T follicular helper cell (primary cell): Measurements from ENCODE around the gene ARHGDIA.

Source experiments
- DNase-seq: peaks from one replicate; pipeline ENCODE4 v3.0.0-alpha.2; 2020; ENCODE audit warnings: low read depth

The ARHGDIA gene

GRCh38 chr17:81906476-81907218 lies 35.5 kb upstream of the ARHGDIA start:
- DNase-seq = no peak

DNA sequence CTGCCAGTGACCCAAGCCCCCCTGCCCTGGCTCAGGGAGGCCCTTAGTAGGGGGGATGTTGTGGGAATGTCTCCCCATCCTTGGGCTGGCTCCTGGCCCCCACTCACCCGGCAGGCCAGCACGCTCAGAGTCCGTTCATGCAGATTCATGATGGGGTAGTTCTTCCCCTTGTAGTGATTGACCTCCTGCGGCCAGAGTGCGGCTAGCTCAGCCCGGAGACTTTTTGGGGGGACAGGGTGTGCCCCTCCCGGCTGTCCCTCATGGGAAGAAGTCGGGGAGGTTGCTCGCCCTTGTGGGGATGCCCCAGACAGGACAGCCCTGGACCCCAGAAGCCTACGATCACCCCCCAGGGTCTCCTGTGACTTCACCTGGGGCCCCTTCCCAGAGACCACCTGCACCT lies 34.9 kb upstream of the ARHGDIA start:
- no peak for DNase-seq

DNA sequence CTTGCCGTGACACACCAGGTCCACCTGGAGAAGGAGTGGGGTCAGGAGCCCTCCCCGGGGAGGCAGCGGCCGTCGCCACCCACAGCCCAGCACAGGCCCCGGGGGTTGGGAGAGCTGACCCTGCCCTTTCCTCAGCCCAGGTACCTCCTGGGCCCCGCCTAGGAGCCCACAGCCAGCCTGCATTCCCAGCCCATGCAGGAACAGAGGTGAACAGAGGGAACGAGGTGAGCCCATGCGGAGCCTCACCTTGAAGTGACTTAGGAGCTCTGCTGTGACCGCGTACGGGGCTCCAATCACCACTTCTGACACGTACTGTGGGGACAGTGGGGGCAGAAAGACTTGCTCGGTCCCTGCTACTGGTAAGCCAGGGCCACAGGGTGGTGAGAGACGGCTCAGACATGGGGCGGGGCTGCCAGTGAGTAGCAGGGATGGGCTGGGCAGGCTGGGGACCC lies 34.3 kb upstream of the ARHGDIA start:
- DNase-seq = no peak

DNA sequence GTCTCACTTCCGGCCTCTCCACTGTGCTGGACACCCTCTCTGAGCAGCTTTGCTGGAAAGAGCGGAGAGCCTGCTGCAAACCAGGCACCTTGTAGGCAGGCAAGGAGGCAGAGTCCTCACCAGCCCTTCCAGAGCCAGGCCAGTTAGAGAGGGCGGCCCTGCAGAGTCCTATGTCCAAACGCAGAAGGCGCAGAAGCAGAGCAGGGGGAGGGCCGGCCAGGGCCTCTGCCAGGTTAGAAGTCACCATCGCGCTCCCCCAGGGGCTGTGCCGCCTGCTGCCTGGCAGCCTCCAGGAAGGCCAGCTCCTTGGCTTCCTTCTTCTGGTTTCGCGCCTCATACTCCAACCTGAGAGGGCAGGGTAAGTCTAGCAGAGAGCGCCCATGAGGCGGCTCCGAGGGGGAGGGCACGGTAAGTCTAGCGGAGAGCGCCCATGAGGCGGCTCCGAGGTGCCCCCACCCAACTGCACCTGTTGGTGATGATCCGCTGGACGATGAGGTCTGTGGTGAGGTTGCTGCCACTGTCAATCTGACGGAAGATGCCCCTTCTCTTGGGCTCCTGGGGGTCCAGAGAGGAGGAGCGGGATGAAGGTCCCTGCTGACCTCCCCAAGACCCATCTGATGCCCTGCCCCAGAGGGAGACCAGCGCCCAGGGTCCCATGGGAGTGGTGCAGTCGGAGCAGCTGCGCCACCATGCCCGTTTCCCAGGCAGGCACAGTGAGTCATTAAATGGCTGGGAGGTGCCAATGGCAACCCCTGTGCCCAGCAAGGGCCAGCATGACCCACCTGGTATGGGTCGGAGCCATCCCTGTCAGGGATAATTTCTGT lies 33.7 kb upstream of the ARHGDIA start:
- DNase-seq = no peak

GRCh38 chr17:81903896-81904599 lies 32.9 kb upstream of the ARHGDIA start:
- no peak for DNase-seq

DNA sequence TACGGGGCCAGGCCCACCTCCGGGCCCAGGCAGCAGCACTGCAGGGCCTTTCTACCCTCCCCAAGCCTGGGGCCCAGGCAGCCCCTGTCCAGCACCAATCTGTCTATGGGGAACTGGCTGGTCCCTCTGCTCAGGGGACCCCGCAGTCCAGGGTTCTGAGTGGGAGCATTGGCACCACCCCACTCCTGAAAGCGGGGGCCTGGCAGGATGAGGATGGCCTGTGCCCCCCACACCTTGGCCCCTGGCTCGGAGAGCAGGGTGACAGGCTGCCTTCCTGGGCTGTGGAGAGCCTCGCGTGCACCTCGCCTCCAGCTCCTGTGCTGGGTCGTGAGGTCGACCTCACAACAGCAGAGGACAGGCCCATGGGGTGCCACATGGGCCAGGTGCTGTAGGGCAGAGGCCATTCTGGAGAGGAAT lies 32.3 kb upstream of the ARHGDIA start:
- DNase-seq = no peak

DNA sequence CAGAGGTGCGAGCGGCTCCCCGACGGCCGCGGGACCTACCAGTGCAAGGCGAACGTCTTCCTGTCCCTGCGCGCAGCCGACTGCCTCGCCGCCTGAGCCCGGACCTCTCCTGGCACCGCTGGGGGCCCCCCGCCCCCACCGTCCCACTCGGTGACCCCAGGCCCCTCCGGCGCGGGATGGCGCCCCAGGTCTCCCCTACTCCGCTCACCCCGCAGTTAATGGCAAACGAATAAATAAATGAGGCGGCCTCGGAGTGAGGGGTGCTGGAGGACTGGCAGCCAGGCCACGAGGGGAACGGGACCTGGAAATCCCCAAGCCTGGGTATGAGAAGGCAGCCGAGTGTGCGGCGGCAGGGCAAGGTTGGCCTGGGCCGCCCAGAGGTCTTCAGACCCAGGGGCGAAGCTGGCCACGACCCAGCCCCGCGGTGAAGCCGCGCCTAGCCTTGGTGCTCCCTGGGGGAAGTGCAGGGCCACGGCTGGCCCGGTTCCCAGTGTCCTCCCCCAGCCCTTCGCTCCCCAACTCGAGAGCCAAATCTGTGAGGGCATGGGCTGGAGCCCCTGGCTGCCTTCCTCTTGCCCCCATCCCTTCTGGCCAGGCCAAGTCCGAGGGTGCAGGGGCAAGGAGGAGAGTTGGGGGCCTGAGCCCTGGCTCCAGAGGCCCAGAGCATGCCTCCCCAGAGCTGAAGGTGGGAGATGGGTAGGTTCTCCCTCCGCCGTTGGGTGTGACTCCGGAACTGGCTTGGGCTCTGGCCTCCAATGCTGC lies 31.7 kb upstream of the ARHGDIA start:
- DNase-seq = no peak

- no peak for DNase-seq
Observed at GRCh38 chr17:81902023-81902652, 31.0 kb upstream of the ARHGDIA start, which contains the start of gene NPB. NPB (plus strand) TSS chr17:81902238; CDS start chr17:81902278, 40 bp downstream.

GRCh38 chr17:81901167-81902022 lies 30.3 kb upstream of the ARHGDIA start:
- DNase-seq = no peak

GRCh38 chr17:81900181-81900820 lies 29.2 kb upstream of the ARHGDIA start:
- no peak for DNase-seq

DNA sequence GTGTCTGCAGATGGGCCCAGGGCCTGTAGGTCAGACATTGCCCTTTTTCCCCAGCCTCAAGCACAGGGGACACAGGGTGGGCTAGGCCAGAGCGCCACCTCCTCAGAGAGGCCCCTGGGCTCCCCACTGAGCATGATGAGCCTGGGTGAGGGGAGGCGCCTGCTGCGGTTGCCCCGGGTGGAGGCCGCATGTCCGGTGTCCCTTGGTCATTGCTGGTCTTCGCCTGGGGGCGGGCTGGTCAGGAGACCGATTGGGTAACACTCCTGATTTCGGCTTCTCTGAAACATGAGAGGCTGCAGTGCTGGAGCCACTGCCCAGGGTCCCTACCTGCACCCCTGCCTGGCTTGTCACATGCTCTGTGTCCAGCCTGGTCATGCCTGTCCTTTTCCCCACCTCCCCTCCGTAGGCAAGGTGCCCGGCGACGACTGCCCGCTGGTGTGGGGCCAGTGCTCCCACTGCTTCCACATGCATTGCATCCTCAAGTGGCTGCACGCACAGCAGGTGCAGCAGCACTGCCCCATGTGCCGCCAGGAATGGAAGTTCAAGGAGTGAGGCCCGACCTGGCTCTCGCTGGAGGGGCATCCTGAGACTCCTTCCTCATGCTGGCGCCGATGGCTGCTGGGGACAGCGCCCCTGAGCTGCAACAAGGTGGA lies 28.5 kb upstream of the ARHGDIA start:
- DNase-seq = no peak

GRCh38 chr17:81898885-81899284 lies 27.7 kb upstream of the ARHGDIA start:
- no peak for DNase-seq

GRCh38 chr17:81898029-81898866 lies 27.1 kb upstream of the ARHGDIA start:
- DNase-seq = no peak

DNA sequence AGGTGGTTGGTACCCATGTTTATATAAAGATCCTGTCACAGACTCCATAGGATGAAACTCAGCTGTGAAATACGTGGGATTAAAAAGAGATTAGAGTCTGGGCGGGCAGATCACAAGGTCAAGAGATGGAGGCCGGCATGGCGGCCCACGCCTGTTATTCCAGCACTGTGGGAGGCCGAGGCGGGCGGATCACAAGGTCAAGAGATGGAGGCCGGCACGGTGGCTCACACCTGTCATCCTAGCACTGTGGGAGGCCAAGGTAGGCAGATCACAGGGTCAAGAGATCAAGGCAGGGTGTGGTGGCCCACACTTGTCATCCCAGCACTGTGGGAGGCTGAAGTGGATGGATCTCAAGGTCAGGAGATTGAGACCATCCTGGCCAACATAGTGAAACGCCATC lies 24.3 kb upstream of the ARHGDIA start:
- no peak for DNase-seq

DNA sequence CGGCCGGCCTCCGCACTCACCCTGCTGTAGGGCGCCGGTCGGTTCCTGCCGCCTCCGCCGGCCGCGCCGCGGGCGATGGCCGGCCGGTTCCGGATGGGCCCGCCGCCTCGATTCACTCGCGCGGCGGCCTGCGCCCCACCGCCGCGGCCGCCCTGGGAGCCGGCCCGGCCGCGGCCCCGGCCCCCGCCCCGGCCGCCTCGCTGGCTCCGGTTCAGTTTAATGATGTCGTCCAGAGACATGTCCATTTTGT lies 20.1 kb upstream of the ARHGDIA start:
- DNase-seq = no peak

- no peak for DNase-seq
Observed at GRCh38 chr17:81890447-81891302, 19.5 kb upstream of the ARHGDIA start.

- DNase-seq = no peak
Observed at GRCh38 chr17:81889602-81890001, 18.5 kb upstream of the ARHGDIA start.
